Peyer's patch (tissue), 4 donors: ENCODE measurements around the gene USP22.

ENCODE experiments used
- POLR2A ChIP-seq, 2 donors: fragments of 450-650 bp; IDR thresholded peaks; one replicate each; pipeline ENCODE4 v1.5.1; 2017; ENCODE audit warnings: antibody characterized with exemption in 2 of 2, mild to moderate bottlenecking in 2 of 2, moderate library complexity in 2 of 2
- TF ChIP-seq, protein P1 (sequence below), 6 experiments: fragments of 450-650 bp in 4 of 6; fragments of 200-600 bp in 2 of 6; sonication (generic) in 1 of 6; IDR thresholded peaks; one replicate each; pipeline ENCODE4 v1.5.1; 2017 to 2019; ENCODE audit warnings: antibody characterized with exemption in 6 of 6, mild to moderate bottlenecking in 3 of 6, moderate library complexity in 1 of 6

GRCh38 chr17:21005367-21005766, 37.4 kb downstream of the USP22 start:
- TF ChIP-seq, protein P1, sequence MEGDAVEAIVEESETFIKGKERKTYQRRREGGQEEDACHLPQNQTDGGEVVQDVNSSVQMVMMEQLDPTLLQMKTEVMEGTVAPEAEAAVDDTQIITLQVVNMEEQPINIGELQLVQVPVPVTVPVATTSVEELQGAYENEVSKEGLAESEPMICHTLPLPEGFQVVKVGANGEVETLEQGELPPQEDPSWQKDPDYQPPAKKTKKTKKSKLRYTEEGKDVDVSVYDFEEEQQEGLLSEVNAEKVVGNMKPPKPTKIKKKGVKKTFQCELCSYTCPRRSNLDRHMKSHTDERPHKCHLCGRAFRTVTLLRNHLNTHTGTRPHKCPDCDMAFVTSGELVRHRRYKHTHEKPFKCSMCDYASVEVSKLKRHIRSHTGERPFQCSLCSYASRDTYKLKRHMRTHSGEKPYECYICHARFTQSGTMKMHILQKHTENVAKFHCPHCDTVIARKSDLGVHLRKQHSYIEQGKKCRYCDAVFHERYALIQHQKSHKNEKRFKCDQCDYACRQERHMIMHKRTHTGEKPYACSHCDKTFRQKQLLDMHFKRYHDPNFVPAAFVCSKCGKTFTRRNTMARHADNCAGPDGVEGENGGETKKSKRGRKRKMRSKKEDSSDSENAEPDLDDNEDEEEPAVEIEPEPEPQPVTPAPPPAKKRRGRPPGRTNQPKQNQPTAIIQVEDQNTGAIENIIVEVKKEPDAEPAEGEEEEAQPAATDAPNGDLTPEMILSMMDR (IDR thresholded peaks at IDR 0.05): no peak
- no peak for TF ChIP-seq POLR2A (IDR thresholded peaks at IDR 0.05)
